Osteoblast (primary cell): Measurements from ENCODE around the gene WAC. TPM values are rescaled to one million over a fixed set of nuclear protein-coding genes. Genes with fewer than 3 reads are reported as not detected.

Experiments used
- DNase-seq: peaks from one replicate; pipeline ENCODE4 v3.0.0; 2011; ENCODE audit warnings: low spot score, mixed read lengths; ENCODE audit not compliant: insufficient read length; ENCODE audit errors: missing footprints
- H2AFZ ChIP-seq: 2 replicates; pipeline ENCODE4 v1.6.0; 2011; ENCODE audit warnings: mild to moderate bottlenecking, low read length
- H3K27ac ChIP-seq: 2 replicates; pipeline ENCODE4 v1.5.1; 2011; ENCODE audit warnings: mild to moderate bottlenecking, low read depth, low read length, moderate library complexity
- H3K27me3 ChIP-seq: 2 replicates; pipeline ENCODE4 v1.6.0; 2012; ENCODE audit warnings: mild to moderate bottlenecking, control low read depth, inconsistent platforms, low read length, moderate library complexity; ENCODE audit not compliant: insufficient read depth
- H3K36me3 ChIP-seq: 2 replicates; pipeline ENCODE4 v1.5.1; 2011; ENCODE audit warnings: mild to moderate bottlenecking, low read length, control low read depth, moderate library complexity; ENCODE audit not compliant: insufficient read depth
- H3K4me1 ChIP-seq: 2 replicates; pipeline ENCODE4 v1.5.1; 2011; ENCODE audit warnings: mild to moderate bottlenecking, low read length, control low read depth, moderate library complexity; ENCODE audit not compliant: insufficient read depth
- H3K4me2 ChIP-seq: 2 replicates; pipeline ENCODE4 v1.6.0; 2011; ENCODE audit warnings: mild to moderate bottlenecking, low read length; ENCODE audit not compliant: insufficient read depth
- H3K4me3 ChIP-seq: fragments of 200-600 bp; sonication (generic); 3 replicates; pipeline ENCODE4 v1.5.1; 2012; ENCODE audit warnings: mild to moderate bottlenecking, low read length, inconsistent platforms; ENCODE audit not compliant: insufficient read depth
- H3K79me2 ChIP-seq: 2 replicates; pipeline ENCODE4 v1.6.0; 2012; ENCODE audit warnings: mild to moderate bottlenecking, low read length, control low read depth, inconsistent platforms; ENCODE audit not compliant: insufficient read depth
- H3K9me3 ChIP-seq: 2 replicates; pipeline ENCODE4 v1.5.1; 2011; ENCODE audit warnings: low read depth, low read length, control low read depth
- H4K20me1 ChIP-seq: 2 replicates; pipeline ENCODE4 v1.6.0; 2012; ENCODE audit warnings: mild to moderate bottlenecking, low read length, control low read depth; ENCODE audit not compliant: insufficient read depth
- CTCF ChIP-seq: IDR thresholded peaks from 2 replicates; pipeline ENCODE4 v1.5.1; 2011; ENCODE audit warnings: mild to moderate bottlenecking, low read depth, low read length, moderate library complexity; ENCODE audit errors: extremely low read depth
- total RNA-seq: library from RNA; depleted of rRNA; stranded (reverse); fragments of >200 nt; gene quantifications from 2 replicates; pipeline ENCODE4 v1.2.3, GENCODE V29; 2012

Gene WAC
- total RNA-seq, 1 donor = 77.1 TPM

- no peaks in the 10 kb centered on the region for H3K27me3 ChIP-seq
- H3K4me2 ChIP-seq = no peak overlapping the region
- no peak for TF ChIP-seq CTCF
- DNase-seq = no peak
- H3K9me3 ChIP-seq = no peaks in the 10 kb centered on the region
- H3K4me3 ChIP-seq = no peak overlapping the region
- H3K36me3 ChIP-seq = peaks cover 32% of the 10 kb centered on the region
- peaks cover 77% of the 10 kb centered on the region for H4K20me1 ChIP-seq
- H3K27ac ChIP-seq = no peak overlapping the region
- H3K4me1 ChIP-seq = no peaks in the 10 kb centered on the region
- H2AFZ ChIP-seq = no peak overlapping the region
- H3K79me2 ChIP-seq = peaks cover 100% of the 10 kb centered on the region
Measured at GRCh38 chr10:28559618-28560017, 26.7 kb downstream of the WAC start.

DNA sequence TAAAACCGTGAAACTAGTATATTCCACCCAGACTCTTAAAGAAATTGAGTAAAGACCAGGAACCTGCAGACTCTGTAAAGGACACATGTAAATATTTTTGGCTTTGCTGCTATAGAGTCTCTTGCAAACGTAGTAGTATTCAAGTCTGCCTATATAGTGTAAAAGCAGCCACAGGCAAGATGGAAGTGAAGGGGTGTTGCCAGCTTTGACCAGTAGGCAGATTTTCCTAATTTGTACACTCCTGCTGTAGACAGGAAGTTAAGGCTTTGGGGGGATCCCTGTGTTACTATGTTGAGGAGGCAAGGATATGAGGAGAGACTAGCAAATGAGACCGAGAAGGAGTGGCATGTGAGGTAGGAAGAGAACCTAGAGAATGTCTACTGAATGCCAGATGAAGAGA is 27.7 kb downstream of the WAC start:
- Histone ChIP-seq H3K9me3 (no peaks in the 10 kb centered on the region), H4K20me1 (peaks cover 77% of the 10 kb centered on the region), H3K27me3 (no peaks in the 10 kb centered on the region), H3K27ac (no peak overlapping the region), H3K4me1 (no peaks in the 10 kb centered on the region), H3K79me2 (peaks cover 99% of the 10 kb centered on the region), H3K36me3 (peaks cover 29% of the 10 kb centered on the region), H2AFZ (no peak overlapping the region), H3K4me2 (no peak overlapping the region), H3K4me3 (no peak overlapping the region)
- peak; percentile 25 for DNase-seq
- TF ChIP-seq CTCF = no peak

DNA sequence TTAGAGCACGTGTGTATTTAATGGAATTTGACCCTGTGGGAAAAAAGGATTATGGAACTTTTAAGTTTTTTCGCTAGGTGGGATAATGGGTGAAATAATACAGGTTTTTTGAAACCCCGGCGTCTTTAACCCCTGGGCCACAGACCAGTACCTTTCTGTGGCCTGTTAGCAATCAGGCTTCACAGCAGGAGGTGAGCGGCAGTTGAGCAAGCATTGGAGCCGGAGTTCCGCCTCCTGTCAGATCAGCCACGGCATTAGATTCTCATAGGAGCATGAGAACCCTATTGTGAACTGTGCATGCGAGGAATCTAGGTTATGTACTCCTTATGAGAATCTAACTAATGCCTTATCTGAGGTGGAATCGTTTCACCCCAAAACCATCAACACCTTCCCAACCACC is 28.6 kb downstream of the WAC start:
- Histone ChIP-seq H3K4me2 (no peak overlapping the region), H3K79me2 (peaks cover 99% of the 10 kb centered on the region), H3K9me3 (no peaks in the 10 kb centered on the region), H3K36me3 (peaks cover 27% of the 10 kb centered on the region), H3K4me3 (no peak overlapping the region), H3K27me3 (no peaks in the 10 kb centered on the region), H2AFZ (no peak overlapping the region), H4K20me1 (peaks cover 79% of the 10 kb centered on the region), H3K27ac (no peak overlapping the region), H3K4me1 (peaks cover 7% of the 10 kb centered on the region)
- no peak for DNase-seq
- TF ChIP-seq CTCF = no peak

DNA sequence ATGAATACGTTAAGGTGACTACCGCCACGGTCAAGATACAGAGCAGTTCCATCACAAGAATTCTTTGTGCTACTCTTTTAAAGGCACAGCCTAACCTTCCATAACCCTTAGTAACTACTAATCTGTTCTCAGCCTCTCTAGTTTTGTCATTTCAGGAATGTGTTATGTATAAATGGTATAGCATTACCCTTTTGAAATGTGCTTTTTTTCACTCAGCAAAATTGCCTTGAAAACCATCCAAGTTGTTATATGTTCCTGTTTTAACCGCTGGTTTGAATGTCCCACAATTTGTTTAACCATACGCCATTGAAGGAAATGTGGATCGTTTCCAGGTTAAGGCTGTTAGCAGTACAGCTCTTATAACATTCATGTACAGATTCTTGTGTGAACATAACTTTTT is 32.0 kb downstream of the WAC start:
- Histone ChIP-seq H3K27ac (no peak overlapping the region), H3K4me1 (peaks cover 17% of the 10 kb centered on the region), H3K9me3 (no peaks in the 10 kb centered on the region), H3K27me3 (no peaks in the 10 kb centered on the region), H3K36me3 (peaks cover 22% of the 10 kb centered on the region), H3K4me3 (no peak overlapping the region), H3K4me2 (no peak overlapping the region), H3K79me2 (peaks cover 99% of the 10 kb centered on the region), H2AFZ (no peak overlapping the region), H4K20me1 (peaks cover 81% of the 10 kb centered on the region)
- no peak for TF ChIP-seq CTCF
- no peak for DNase-seq
